Heart left ventricle (tissue), 16 donors: ENCODE measurements around the gene NCAPG2. TPM values are rescaled to one million over a fixed set of nuclear protein-coding genes. Genes with fewer than 3 reads are reported as not detected.

Experiments
- ATAC-seq, 4 donors: fragments of 200-7000 bp; cut with Tn5 transposase; one replicate each; pipeline ENCODE4 v1.9.1; 2020 to 2022; ENCODE audit warnings: moderate library complexity in 4 of 4, mild to moderate bottlenecking in 3 of 4, moderate number of reproducible peaks in 1 of 4
- DNase-seq, 5 donors: peaks; one replicate each; pipeline ENCODE4 v3.0.0-alpha.2; 2020
- H3K27ac ChIP-seq, 12 donors: fragments of 200-600 bp; sonication (generic) in 4 of 12; one replicate each; pipeline versions ENCODE4 v1.5.0 to v1.8.0; 2016 to 2022; ENCODE audit warnings: mild to moderate bottlenecking in 2 of 12
- H3K27me3 ChIP-seq, 9 donors: fragments of 200-600 bp; sonication (generic) in 2 of 9; one replicate each; pipeline versions ENCODE4 v1.5.1 to v1.8.0; 2016 to 2022; ENCODE audit warnings: mild to moderate bottlenecking in 3 of 9
- H3K36me3 ChIP-seq, 9 donors: fragments of 200-600 bp; sonication (generic) in 2 of 9; one replicate each; pipeline versions ENCODE4 v1.5.0 to v1.8.0; 2018 to 2022; ENCODE audit warnings: mild to moderate bottlenecking in 2 of 9
- H3K4me1 ChIP-seq, 12 donors: fragments of 200-600 bp; sonication (generic) in 4 of 12; one replicate each; pipeline versions ENCODE4 v1.5.0 to v1.8.0; 2016 to 2022; ENCODE audit warnings: mild to moderate bottlenecking in 3 of 12
- H3K4me3 ChIP-seq, 12 donors: fragments of 200-600 bp; sonication (generic) in 4 of 12; one replicate each; pipeline versions ENCODE4 v1.5.0 to v1.8.0; 2017 to 2022; ENCODE audit warnings: mild to moderate bottlenecking in 9 of 12, moderate library complexity in 4 of 12
- H3K9me3 ChIP-seq, 12 donors: fragments of 200-600 bp; sonication (generic) in 4 of 12; one replicate each; pipeline versions ENCODE4 v1.5.0 to v1.8.0; 2016 to 2022; ENCODE audit warnings: mild to moderate bottlenecking in 1 of 12
- POLR2A ChIP-seq, 2 donors: fragments of 450-650 bp; IDR thresholded peaks; one replicate each; pipeline ENCODE4 v1.6.1; 2017; ENCODE audit warnings: antibody characterized with exemption in 2 of 2, mild to moderate bottlenecking in 2 of 2, moderate library complexity in 2 of 2
- WGBS, 4 donors: extraction: QIAGEN DNeasy Blood & Tissue Kit in 2 of 4; methylation state at CpG; one replicate each; pipeline versions ENCODE4 v1.1.5 to v1.1.7; 2013 to 2018; 5-methylcytosine and 5-hydroxymethylcytosine counted together
- intact Hi-C, 10 donors: fragments of 100-400 bp; cut with DNase I; formaldehyde crosslinking; loops; one replicate each; pipeline versions ENCODE4 v1.11.1 to v1.14.2; 2022
- polyA plus RNA-seq, 2 donors: library from polyadenylated mRNA; stranded (reverse); fragments of 200-250 nt; gene quantifications; one replicate each; pipeline ENCODE4 v1.2.3, GENCODE V29; 2013
- total RNA-seq, 9 donors: library from RNA; depleted of rRNA in 2 of 9; stranded (reverse); fragments of >200 nt in 2 of 9; fragmentation: NEBNext Ultra II Directional in 3 of 9; extraction: Animal tissue kit (Norgen Biotek cat#: 25700) in 3 of 9; gene quantifications; one replicate each; pipeline versions ENCODE4 v1.1.0 to v1.2.4, GENCODE V29; 2016 to 2023
- TF ChIP-seq, protein P1 (sequence below), 12 donors: fragments of 200-600 bp; sonication (generic) in 4 of 12; IDR thresholded peaks; one replicate each; pipeline versions ENCODE4 v1.5.0 to v1.8.0; 2018 to 2022; ENCODE audit warnings: antibody characterized with exemption in 12 of 12, mild to moderate bottlenecking in 5 of 12
- donor health status: ischemic (EF 13 %, LVEDD 7.1; RV severe dilation, severe dysfunction).
- donor health status: healthy with polysubstance abuse.
- donor health status: DM: no; HTN: yes; CAD: no.
- donor health status: DM: no; HTN: no; CAD: no.
- donor health status: ischemic (EF 25% LVEDD 6.9; RV normal size, moderate dysfunction).
- donor health status: ischemic (EF 25% LVEDD 5.7; RV mildly dilated, moderate dysfunction).
- donor health status: healthy.
- donor health status: DM: yes; HTN: yes; CAD: no.
- donor health status: ischemic (EF 35%, LVEDD 5.7; RV mildly dilated, moderate dysfunction).
- donor health status: nonischemic (EF 11% LVEDD 7.7; RV severe dilation, severe dysfunction).
- donor health status: DM: yes; HTN: yes; CAD: no.
- donor health status: PGD.
- donor health status: ischemic (EF 29% LVEDD 5.4; RV normal size, mild dysfunction).
- donor health status: nonischemic (EF 23%, LVEDD 6.1; RV moderate dilation, normal function).

Gene NCAPG2
- total and polyA plus RNA-seq, 11 donors = 1.1 to 12.5 (median 4.1) TPM

DNA sequence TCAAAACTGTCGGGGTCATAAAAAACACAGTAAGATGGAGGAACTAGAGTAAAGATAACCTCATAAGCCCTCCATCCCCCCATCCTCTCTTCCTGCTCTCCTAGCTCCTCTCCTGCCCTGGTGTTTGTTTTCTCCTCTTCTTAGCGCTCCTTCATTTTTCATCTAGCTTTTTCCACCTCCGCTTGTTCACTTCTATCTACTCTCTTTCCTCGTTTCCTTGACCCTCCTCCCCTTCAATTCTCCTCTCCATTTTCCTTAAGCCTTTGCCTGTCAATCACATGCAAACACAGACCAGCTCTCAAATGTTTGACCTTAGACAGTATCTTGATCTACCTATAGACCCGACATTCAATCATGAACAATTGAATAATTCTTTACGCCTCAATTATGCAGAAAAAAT, 10.0 kb downstream of the NCAPG2 start:
- peaks cover 0 to 21% (median 6%) of the 10 kb centered on the region in 9 donors for H3K36me3 ChIP-seq
- no peaks in the 10 kb centered on the region for H3K27me3 ChIP-seq
- TF ChIP-seq, protein P1, sequence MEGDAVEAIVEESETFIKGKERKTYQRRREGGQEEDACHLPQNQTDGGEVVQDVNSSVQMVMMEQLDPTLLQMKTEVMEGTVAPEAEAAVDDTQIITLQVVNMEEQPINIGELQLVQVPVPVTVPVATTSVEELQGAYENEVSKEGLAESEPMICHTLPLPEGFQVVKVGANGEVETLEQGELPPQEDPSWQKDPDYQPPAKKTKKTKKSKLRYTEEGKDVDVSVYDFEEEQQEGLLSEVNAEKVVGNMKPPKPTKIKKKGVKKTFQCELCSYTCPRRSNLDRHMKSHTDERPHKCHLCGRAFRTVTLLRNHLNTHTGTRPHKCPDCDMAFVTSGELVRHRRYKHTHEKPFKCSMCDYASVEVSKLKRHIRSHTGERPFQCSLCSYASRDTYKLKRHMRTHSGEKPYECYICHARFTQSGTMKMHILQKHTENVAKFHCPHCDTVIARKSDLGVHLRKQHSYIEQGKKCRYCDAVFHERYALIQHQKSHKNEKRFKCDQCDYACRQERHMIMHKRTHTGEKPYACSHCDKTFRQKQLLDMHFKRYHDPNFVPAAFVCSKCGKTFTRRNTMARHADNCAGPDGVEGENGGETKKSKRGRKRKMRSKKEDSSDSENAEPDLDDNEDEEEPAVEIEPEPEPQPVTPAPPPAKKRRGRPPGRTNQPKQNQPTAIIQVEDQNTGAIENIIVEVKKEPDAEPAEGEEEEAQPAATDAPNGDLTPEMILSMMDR (IDR thresholded peaks at IDR 0.05) = no peak
- TF ChIP-seq POLR2A (IDR thresholded peaks at IDR 0.05) = no peak
- H3K9me3 ChIP-seq = no peaks in the 10 kb centered on the region
- intact Hi-C loops = loop anchor here in 5 of 10 donors (5.0 kb wide), 2 partner anchors 133 to 283 kb away; partner anchors contain the start of gene ESYT2 (in 1 of the 5)
- ATAC-seq (no peak), DNase-seq (no peak)
- no peak overlapping the region for H3K27ac ChIP-seq
- 84 to 93% (median 88%) methylated on average over 6 of the region's 6 CpGs for WGBS, 4 donors
- H3K4me3 ChIP-seq = no peak overlapping the region
- peaks cover 0 to 12% (median 4%) of the 10 kb centered on the region in 12 donors for H3K4me1 ChIP-seq

DNA sequence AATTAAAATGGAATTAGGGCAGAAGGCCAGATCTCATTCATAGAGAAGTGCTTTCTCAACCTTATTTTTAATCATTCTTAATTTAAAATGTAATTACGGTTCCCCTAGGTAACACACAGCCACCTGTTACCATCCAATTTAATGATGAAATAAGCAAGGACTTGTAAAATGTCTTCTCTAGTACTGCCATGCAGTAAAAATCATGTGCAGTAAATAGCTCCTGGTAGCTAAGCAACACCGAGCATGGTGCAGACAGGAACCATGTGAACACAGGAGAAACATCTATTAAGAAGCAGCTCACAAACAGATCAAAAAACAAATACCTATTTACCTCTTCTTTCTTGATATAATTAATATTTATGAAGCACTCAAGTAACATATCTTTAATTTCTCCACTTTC, 15.1 kb downstream of the NCAPG2 start:
- 83 to 96% (median 94%) methylated on average over 2 of the region's 2 CpGs for WGBS, 4 donors
- DNase-seq = no peak
- Histone ChIP-seq H3K27me3 (no peaks in the 10 kb centered on the region), H3K4me3 (no peak overlapping the region), H3K9me3 (no peaks in the 10 kb centered on the region), H3K4me1 (no peaks in the 10 kb centered on the region), H3K27ac (no peak overlapping the region), H3K36me3 (peaks cover 0 to 68% (median 34%) of the 10 kb centered on the region in 9 donors)
- no peak for ATAC-seq
- no peak for TF ChIP-seq POLR2A (IDR thresholded peaks at IDR 0.05)
- TF ChIP-seq, protein P1 (IDR thresholded peaks at IDR 0.05) = no peak
- intact Hi-C loops = no loop called here

DNA sequence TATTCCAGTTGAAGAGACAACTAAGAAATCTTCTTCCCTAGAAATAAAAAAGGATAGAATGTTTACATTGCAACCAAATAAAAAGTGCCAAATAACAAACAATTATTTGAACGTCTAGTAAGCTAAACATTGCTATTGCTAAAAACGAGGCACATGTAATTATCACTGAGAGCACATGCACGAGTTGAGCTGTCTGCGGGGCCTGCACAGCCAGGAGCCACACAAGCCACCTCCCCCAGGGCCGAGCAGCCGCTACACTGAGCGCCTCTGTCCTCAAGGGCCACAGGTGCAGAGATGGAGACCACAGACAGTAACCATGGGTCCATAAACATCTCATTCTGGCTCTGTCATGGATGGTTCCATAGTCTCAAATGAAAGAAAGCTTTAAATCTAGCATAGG, 17.2 kb downstream of the NCAPG2 start:
- Histone ChIP-seq H3K9me3 (no peaks in the 10 kb centered on the region), H3K27me3 (no peaks in the 10 kb centered on the region), H3K27ac (no peak overlapping the region), H3K4me3 (no peak overlapping the region), H3K36me3 (peaks cover 0 to 72% (median 34%) of the 10 kb centered on the region in 9 donors), H3K4me1 (no peaks in the 10 kb centered on the region)
- TF ChIP-seq, protein P1 (IDR thresholded peaks at IDR 0.05) = no peak
- TF ChIP-seq POLR2A (IDR thresholded peaks at IDR 0.05) = no peak
- intact Hi-C loops = no loop called here
- DNase-seq = no peak
- 93 to 97% (median 95%) methylated on average over 7 of the region's 7 CpGs for WGBS, 4 donors
- no peak for ATAC-seq

DNA sequence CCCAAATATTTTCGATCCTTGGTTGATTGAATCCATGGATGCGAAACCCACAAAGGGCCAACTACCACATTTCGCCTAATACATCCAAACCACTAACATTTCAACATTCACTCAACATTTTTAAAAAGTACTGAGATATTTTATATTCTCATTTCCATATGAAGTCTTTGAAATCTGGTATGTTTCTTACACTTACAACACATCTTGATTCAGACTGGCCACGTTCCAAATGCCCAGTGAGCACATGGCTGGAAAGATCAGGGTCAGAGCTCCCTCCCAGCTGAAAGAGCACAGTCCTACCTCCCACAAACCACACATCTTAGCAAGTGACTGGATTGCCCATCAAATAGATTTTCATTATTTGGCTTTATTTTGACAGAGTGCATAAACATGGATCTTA, 18.9 kb downstream of the NCAPG2 start:
- ATAC-seq (no peak), DNase-seq (no peak)
- intact Hi-C loops = no loop called here
- Histone ChIP-seq H3K4me1 (no peaks in the 10 kb centered on the region), H3K27me3 (no peaks in the 10 kb centered on the region), H3K36me3 (peaks cover 0 to 73% (median 26%) of the 10 kb centered on the region in 9 donors), H3K27ac (no peak overlapping the region), H3K4me3 (no peak overlapping the region), H3K9me3 (no peaks in the 10 kb centered on the region)
- 94 to 98% (median 96%) methylated on average over 4 of the region's 4 CpGs for WGBS, 4 donors
- TF ChIP-seq, protein P1 (IDR thresholded peaks at IDR 0.05) = no peak
- no peak for TF ChIP-seq POLR2A (IDR thresholded peaks at IDR 0.05)
